Measurements from ENCODE around the gene ETNPPL.

Gene ETNPPL

DNA sequence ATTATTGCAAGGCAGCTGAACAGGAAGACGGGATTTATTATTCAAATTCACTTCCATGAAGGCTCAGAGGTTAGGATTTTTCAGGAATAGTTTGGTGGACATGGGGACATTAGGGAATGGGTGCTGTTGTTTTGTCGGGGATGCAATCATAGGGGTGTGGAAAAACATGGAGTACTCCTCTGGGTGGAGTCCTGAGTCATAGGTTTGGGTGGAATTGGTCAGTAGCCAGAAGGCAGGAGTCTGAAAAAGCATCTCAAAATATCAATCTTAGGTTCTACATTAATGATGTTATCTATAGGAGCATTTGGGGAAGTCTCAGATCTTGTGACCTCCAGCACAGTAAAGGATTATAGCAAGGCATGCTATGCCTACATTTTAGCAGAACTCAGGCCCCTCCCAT is 14.5 kb upstream of the ETNPPL start:
- H3K4me3 Mint-ChIP-seq, result no peak overlapping the region
- H3K4me1 Mint-ChIP-seq (ENCODE audit: low read depth), result no peaks in the 10 kb centered on the region
- H3K27me3 Mint-ChIP-seq (ENCODE audit: low read depth), result peaks cover 13% of the 10 kb centered on the region
- H3K9me3 Mint-ChIP-seq, result no peaks in the 10 kb centered on the region
- H3K36me3 Mint-ChIP-seq (ENCODE audit: low read depth), result no peaks in the 10 kb centered on the region
- no peak overlapping the region for H3K27ac Mint-ChIP-seq

DNA sequence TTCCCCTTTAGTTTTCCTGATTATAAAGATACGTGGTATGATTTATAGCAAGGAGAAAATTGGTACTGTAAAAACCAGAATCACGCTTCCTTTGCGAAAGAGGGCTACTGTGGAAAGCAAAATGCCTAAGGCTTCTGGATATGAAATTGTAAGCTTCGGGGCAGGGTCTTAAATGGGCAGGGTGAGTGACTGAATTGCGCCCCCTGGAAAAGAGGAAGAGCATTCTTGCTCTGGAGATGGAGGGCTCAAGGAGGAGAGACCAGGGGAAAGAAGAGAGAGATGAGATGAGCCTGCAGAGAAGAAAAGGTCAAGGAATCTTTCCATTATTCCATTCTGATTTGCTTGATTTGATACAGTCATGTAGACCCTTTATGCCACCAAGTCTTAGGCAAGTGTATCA is 13.1 kb upstream of the ETNPPL start:
- H3K27me3 Mint-ChIP-seq (ENCODE audit: low read depth), result peaks cover 13% of the 10 kb centered on the region
- no peaks in the 10 kb centered on the region for H3K36me3 Mint-ChIP-seq (ENCODE audit: low read depth)
- H3K4me3 Mint-ChIP-seq, result no peak overlapping the region
- H3K27ac Mint-ChIP-seq, result no peak overlapping the region
- no peaks in the 10 kb centered on the region for H3K4me1 Mint-ChIP-seq (ENCODE audit: low read depth)
- no peaks in the 10 kb centered on the region for H3K9me3 Mint-ChIP-seq

DNA sequence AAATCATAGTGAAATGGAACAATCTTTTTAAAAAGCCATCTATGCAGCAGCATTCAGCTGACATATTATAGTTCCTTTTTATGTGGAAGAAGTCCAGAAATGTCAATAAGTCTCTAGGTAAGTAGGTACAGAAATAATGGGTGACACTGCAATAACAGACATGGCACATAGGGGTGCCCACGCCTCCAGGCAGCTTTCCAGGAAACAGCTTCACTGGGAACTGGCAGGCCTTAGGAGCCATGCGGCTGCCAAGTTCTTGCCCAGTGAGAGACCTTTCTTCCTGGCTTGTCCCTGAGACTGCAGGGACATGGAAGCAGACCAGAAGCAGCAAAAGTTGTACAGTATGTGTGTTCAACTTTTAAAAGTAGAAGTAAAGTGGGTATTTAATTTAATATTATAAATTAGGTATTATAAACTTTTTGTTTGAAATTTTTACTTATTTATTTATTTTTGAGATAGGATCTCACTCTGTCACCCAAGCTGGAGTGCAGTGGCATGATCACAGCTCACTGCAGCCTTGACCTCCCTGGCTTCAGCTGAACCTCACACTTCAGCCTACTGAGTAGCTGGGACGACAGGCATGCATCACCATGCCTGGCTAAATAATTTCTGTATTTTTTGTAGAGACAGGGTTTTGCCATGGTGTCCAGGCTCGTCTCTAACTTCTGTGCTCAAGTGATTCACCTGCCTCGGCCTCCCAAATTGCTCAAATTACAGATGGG is 12.1 kb upstream of the ETNPPL start:
- Mint-ChIP-seq H3K4me1 (ENCODE audit: low read depth) (no peaks in the 10 kb centered on the region), H3K36me3 (ENCODE audit: low read depth) (no peaks in the 10 kb centered on the region), H3K9me3 (no peaks in the 10 kb centered on the region), H3K27ac (no peak overlapping the region), H3K27me3 (ENCODE audit: low read depth) (peaks cover 13% of the 10 kb centered on the region), H3K4me3 (no peak overlapping the region)

DNA sequence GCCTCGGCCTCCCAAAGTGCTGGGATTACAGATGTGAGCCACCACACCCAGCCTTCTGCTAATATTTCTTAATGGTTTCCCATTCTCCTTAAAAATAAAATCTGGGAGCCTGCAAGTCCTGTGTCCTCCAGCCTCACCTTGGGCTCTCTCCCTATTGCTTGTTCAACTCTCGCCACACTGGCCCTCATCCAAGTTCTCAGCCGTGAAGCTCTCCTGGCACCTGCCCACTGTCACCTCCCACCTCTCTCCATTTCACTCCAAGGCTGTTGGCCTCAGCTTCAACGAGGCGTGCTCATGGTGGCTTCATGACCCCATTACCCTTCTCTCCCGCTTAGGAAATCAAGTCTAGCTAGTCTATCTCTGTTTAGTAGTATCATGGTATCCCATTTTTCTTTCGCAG is 9.5 kb upstream of the ETNPPL start:
- Mint-ChIP-seq H3K27ac (no peak overlapping the region), H3K4me1 (ENCODE audit: low read depth) (no peaks in the 10 kb centered on the region), H3K27me3 (ENCODE audit: low read depth) (peaks cover 11% of the 10 kb centered on the region), H3K9me3 (no peaks in the 10 kb centered on the region), H3K36me3 (ENCODE audit: low read depth) (no peaks in the 10 kb centered on the region), H3K4me3 (no peak overlapping the region)

DNA sequence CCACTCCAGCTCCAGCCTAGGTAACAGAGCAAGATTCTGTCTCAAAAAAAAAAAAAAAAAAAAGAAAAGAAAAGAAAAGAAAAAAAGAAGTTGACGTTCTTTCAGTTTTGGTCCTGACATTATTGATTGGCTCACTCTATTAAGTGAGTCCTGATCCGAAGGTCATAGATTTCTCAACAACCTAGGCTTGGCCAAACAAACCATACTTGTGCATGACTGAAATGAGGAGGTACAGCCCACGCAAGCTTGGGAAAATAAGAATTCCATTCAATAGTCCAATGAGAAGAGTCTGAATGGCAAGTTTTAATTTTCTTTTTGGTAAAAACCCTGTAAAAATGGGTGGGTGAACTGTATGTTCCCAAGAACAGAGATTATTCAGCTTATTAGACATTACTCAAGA is 3.2 kb upstream of the ETNPPL start:
- Mint-ChIP-seq H3K9me3 (no peaks in the 10 kb centered on the region), H3K36me3 (ENCODE audit: low read depth) (peaks cover 1% of the 10 kb centered on the region), H3K4me3 (no peak overlapping the region), H3K27ac (no peak overlapping the region), H3K27me3 (ENCODE audit: low read depth) (peaks cover 49% of the 10 kb centered on the region), H3K4me1 (ENCODE audit: low read depth) (peaks cover 8% of the 10 kb centered on the region)

DNA sequence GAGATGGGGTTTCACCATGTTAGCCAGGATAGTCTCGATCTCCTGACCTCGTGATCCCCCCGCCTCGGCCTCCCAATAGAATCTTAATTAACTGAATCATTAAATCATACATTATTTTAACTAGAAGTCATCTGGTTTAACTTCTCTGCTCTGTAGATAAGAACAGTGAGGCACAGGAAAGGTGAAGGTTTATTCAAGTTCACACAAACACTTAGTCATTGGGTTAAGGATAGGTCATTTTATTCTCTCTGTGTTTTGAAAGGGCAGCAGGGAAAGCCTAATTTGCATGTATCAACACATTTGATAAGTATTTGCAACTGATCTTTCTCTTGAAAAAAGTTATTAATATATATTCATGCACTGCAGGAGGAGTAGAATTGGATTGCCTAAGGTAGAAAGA is 1.1 kb upstream of the ETNPPL start:
- no peak overlapping the region for H3K27ac Mint-ChIP-seq
- H3K36me3 Mint-ChIP-seq (ENCODE audit: low read depth), result peaks cover 1% of the 10 kb centered on the region
- no peaks in the 10 kb centered on the region for H3K9me3 Mint-ChIP-seq
- H3K27me3 Mint-ChIP-seq (ENCODE audit: low read depth), result peaks cover 65% of the 10 kb centered on the region
- no peak overlapping the region for H3K4me3 Mint-ChIP-seq
- H3K4me1 Mint-ChIP-seq (ENCODE audit: low read depth), result peaks cover 8% of the 10 kb centered on the region

DNA sequence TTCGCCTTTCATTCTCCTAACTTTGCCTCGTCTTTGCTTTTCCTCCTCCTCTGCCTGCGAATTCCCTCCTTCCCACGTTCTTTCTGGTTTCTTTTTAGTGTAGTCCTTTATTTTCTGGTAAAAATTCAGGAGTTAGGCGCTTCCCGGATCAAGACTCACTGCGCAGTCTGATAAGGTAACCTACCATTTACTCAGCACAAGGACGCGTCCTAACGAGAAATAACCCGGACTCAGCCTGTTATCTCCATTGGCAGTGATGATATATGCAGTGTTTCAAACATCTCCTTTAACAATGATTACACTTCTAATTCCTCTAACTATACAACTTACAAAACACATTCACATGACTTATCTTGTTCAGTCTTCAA is 357 bp upstream of the ETNPPL start:
- Mint-ChIP-seq H3K27ac (no peak overlapping the region), H3K4me1 (ENCODE audit: low read depth) (peaks cover 8% of the 10 kb centered on the region), H3K27me3 (ENCODE audit: low read depth) (peaks cover 65% of the 10 kb centered on the region), H3K9me3 (no peaks in the 10 kb centered on the region), H3K4me3 (peak overlapping the region; percentile 83), H3K36me3 (ENCODE audit: low read depth) (peaks cover 1% of the 10 kb centered on the region)

DNA sequence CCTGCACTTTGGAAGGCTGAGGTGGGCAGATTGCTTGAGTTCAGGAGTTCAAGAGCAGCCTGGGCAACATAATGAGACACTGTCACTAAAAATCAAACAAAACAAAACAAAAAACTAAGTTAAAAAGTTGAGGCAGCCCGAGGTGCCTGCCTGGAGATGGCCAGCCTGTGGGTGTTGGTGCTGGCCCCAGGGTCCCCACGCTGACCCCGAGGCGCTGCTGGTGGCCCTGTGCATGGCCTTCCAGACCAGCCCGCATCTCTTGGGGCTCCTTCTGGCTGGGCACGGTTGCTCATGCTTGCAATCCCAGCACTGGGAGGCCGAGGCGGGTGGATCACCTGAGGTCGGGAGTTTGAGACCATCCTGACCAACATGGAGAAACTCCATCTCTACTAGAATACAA is 4.4 kb downstream of the ETNPPL start:
- no peaks in the 10 kb centered on the region for H3K9me3 Mint-ChIP-seq
- H3K36me3 Mint-ChIP-seq (ENCODE audit: low read depth), result peaks cover 1% of the 10 kb centered on the region
- H3K27me3 Mint-ChIP-seq (ENCODE audit: low read depth), result peaks cover 37% of the 10 kb centered on the region
- peaks cover 8% of the 10 kb centered on the region for H3K4me1 Mint-ChIP-seq (ENCODE audit: low read depth)
- no peak overlapping the region for H3K27ac Mint-ChIP-seq
- H3K4me3 Mint-ChIP-seq, result no peak overlapping the region

DNA sequence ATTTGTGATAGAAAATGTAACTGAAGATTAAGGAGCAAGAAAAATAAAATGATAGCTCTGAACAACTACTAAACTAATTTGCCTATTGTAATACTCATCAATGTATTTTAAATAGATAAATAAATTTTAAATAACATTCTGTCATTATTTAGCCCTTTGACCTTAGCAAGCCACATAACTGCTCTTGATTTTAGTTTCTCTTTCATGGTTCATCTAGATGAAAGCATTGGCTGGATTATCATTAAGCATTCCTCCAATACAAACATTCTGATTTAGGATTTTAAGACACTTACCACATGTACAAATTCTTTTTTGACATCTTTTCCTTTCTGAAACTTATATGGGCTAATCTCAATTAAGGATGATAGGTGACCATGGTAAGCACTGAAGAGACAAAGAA is 8.5 kb downstream of the ETNPPL start:
- H3K9me3 Mint-ChIP-seq, result no peaks in the 10 kb centered on the region
- no peak overlapping the region for H3K4me3 Mint-ChIP-seq
- H3K27ac Mint-ChIP-seq, result no peak overlapping the region
- H3K27me3 Mint-ChIP-seq (ENCODE audit: low read depth), result peaks cover 20% of the 10 kb centered on the region
- no peaks in the 10 kb centered on the region for H3K4me1 Mint-ChIP-seq (ENCODE audit: low read depth)
- no peaks in the 10 kb centered on the region for H3K36me3 Mint-ChIP-seq (ENCODE audit: low read depth)

DNA sequence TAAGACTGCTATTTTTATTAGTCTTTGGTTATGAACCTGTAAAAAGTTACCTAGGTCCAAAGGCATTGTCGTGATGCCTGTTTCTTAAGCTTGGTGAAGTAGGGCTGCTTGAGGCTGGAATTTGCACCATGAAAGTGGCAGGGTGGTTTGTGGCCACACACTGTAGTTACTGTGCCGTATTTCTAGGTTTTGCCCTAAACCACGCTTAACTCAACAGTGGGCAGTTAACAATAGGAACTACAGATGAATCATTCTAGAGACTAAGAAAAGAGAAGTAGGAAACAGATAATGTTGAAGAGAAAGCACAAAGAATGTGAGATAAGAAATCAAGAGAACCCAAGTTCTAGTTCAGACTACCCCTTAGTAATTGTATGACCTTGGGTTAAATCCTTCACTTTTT is 11.5 kb downstream of the ETNPPL start:
- Mint-ChIP-seq H3K27ac (no peak overlapping the region), H3K36me3 (ENCODE audit: low read depth) (no peaks in the 10 kb centered on the region), H3K4me3 (no peak overlapping the region), H3K27me3 (ENCODE audit: low read depth) (peaks cover 23% of the 10 kb centered on the region), H3K9me3 (no peaks in the 10 kb centered on the region), H3K4me1 (ENCODE audit: low read depth) (no peaks in the 10 kb centered on the region)

DNA sequence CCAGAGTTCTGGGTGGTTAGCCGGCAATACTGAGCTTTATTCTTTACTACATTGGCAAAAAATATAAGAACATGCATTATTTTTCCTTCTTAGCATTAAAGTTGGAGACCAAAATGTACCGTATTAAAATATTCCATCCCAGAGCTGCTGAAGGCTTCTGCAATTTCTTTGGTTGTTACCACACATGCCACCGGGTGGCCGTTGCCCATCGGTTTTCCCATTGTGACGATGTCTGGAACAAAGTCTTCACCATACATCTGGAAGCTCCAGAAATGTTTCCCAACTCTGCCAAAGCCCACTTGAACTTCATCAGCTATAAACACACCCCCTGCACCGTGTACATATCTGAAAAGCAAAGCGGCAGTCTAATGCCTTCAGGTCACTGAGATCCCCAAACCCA is 13.7 kb downstream of the ETNPPL start:
- Mint-ChIP-seq H3K27me3 (ENCODE audit: low read depth) (peaks cover 24% of the 10 kb centered on the region), H3K27ac (no peak overlapping the region), H3K4me3 (no peak overlapping the region), H3K36me3 (ENCODE audit: low read depth) (no peaks in the 10 kb centered on the region), H3K4me1 (ENCODE audit: low read depth) (no peaks in the 10 kb centered on the region), H3K9me3 (no peaks in the 10 kb centered on the region)

DNA sequence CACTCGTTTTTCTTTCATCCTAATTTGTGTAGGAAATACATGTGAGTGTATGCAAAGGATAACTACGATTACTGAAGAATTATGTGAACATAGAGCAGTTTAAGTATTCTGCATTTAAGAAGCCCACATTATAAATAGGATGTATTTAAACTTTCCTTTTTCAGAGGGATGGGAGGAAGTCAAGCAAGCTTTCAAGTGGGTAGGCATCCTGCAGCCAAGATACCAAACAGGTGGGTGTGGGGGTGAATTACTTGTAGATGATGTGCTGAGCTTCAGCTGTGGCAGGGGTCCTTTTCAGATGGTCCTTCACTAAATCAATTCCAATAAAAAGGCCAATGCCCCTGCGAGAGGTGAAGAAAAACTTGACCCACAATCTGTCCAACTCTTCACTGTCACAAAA is 16.3 kb downstream of the ETNPPL start:
- Mint-ChIP-seq H3K4me3 (no peak overlapping the region), H3K9me3 (no peaks in the 10 kb centered on the region), H3K4me1 (ENCODE audit: low read depth) (no peaks in the 10 kb centered on the region), H3K27ac (no peak overlapping the region), H3K36me3 (ENCODE audit: low read depth) (no peaks in the 10 kb centered on the region), H3K27me3 (ENCODE audit: low read depth) (peaks cover 17% of the 10 kb centered on the region)

DNA sequence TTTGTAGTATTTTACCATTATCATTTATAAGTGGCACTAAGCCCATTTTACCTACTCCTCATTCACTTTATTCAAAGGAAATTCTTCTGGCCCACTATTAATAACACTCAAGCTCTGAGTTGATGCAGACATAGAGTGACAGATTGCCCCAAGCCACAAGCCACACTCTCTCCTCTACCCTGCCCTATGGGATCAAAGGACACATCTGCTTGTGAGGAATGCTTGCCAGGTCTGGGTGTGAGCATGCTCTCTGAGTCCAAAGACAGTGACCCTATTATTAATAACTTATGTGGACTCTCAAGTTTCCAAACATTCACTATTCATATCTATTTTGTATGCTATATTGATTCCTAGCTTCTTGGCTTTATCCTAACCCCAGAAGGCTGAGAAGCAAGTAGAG is 18.5 kb downstream of the ETNPPL start:
- H3K27me3 Mint-ChIP-seq (ENCODE audit: low read depth), result peaks cover 9% of the 10 kb centered on the region
- H3K27ac Mint-ChIP-seq, result no peak overlapping the region
- no peaks in the 10 kb centered on the region for H3K36me3 Mint-ChIP-seq (ENCODE audit: low read depth)
- H3K4me1 Mint-ChIP-seq (ENCODE audit: low read depth), result no peaks in the 10 kb centered on the region
- no peaks in the 10 kb centered on the region for H3K9me3 Mint-ChIP-seq
- H3K4me3 Mint-ChIP-seq, result no peak overlapping the region

DNA sequence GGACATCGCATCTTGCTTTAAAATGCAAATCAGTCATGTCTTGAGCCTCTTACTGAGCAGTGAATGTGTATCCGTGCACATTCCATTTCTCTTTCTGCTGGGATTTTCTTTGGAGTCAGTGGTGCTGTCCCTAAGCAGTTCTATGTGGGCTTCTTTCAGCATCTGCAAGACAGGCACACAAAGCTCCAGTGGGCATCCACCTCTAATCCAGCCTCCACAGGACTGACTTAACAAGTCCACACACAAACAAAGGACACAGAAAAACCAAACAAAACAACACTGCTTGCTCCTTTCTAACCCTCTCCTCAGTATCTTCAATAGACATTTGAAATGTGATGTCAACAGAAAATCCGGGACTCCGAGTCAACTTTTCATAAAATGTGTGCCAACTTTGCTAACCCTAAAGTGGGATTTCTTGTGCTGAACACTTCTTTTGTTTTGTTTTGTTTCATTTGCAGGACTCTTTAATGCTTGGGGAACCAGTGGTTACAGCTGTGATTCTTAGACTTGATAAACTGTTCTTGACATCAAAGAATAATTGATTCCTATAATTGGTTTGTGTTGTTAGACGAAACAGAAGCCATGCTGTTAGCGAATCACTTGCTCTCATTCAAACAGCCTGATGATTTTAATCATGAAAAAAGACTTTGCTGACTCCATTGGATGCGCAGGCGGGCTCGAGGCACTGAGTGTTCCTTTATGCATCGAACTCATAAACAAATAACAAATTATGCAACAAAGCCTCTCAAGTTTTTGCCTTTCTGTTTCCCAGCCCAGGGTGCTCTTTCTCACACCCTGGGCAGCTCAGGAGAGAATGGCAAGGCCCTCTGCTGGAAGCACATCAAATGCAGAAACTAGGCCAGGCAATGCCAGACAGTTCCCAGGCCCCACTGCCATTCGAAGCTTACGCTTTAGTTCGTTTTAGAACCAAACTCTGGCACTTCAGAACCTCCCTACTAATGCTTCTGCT is 20.1 kb downstream of the ETNPPL start:
- no peaks in the 10 kb centered on the region for H3K9me3 Mint-ChIP-seq
- H3K36me3 Mint-ChIP-seq (ENCODE audit: low read depth), result no peaks in the 10 kb centered on the region
- no peaks in the 10 kb centered on the region for H3K4me1 Mint-ChIP-seq (ENCODE audit: low read depth)
- no peak overlapping the region for H3K27ac Mint-ChIP-seq
- H3K27me3 Mint-ChIP-seq (ENCODE audit: low read depth), result peaks cover 15% of the 10 kb centered on the region
- no peak overlapping the region for H3K4me3 Mint-ChIP-seq

DNA sequence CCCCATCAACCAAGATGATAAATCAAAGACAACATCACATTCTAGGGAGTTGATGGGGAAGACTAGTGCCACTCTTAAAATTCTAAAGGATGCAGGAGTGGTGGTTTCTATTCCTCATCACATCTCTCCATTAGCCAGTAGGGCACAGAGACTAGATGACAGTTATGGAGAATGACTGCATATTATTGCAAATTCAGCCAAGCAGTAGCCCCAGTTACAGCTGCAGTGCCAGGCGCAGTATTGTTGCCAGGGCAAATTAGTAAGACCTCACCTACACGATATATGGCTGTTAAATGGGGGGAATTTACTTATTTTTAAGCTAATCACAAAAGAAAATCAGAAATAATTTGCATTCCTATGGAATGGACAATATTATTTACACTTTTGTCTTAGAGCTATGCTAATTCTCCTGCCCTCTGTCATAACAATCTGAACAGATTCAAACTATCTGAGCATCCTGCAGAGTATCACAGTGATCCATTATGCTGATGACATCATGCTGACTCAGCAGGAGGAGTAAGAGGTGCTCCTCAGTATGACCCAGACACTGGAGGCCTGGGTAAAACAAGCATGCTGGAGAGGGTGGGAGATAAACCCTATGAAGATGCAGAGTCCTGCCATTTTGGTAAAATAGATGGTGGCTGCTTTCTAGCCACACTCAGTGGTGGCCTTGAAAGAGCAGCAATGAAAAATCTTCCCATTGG is 24.7 kb downstream of the ETNPPL start:
- Mint-ChIP-seq H3K4me1 (ENCODE audit: low read depth) (no peaks in the 10 kb centered on the region), H3K36me3 (ENCODE audit: low read depth) (no peaks in the 10 kb centered on the region), H3K4me3 (no peak overlapping the region), H3K9me3 (no peaks in the 10 kb centered on the region), H3K27me3 (ENCODE audit: low read depth) (peaks cover 12% of the 10 kb centered on the region), H3K27ac (no peak overlapping the region)

Measured in T-helper 1 cell treated with Interleukin-12 subunit alpha and Interleukin-12 subunit beta and Interleukin-4 antibody, amounts not matched to agents 30 μg/mL and 1 μg/mL, for 36 hours (primary cell).